Ecto neural progenitor cell (in vitro differentiated cells): Measurements from ENCODE around the gene XAGE1B.
"Not testable (repeated sequence)": the region's sequence is repeated elsewhere in the genome, so short reads cannot be mapped to it uniquely, and the experiment has no call there.

Source experiments
- DNase-seq: peaks from one replicate; pipeline ENCODE4 v3.0.0-alpha.2; 2018; ENCODE audit warnings: low spot score

XAGE1B gene, protein sequence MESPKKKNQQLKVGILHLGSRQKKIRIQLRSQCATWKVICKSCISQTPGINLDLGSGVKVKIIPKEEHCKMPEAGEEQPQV

DNA sequence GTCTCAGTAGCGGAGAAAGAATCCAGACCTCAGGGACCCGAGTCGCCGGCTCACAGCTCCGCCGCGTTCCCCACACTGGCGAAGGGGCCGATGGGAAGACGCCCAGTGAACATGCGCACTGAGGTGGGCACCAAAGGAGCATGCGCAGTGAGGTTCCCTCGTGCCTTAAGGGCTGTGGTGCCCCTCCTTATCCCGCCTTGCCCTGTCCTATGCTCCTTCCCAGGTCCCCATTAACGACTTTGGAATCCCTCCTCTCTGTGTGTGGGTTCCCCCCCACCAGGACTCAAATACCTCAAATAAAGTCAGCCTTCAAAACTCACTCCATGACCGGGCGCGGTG is at the start of gene XAGE1B:
TSS of gene XAGE1B (minus strand) at position 77 of the 339 bp plus-strand sequence. CDS start 1,536 bp downstream, outside the sequence.
- DNase-seq, result not testable (repeated sequence)

GRCh38 chrX:52563105-52563504 is 46.2 kb upstream of the XAGE1B start:
- no peak for DNase-seq

GRCh38 chrX:52558140-52558539 is 41.3 kb upstream of the XAGE1B start:
- DNase-seq, result no peak

- DNase-seq, result no peak
Measured at GRCh38 chrX:52556741-52557140, 39.9 kb upstream of the XAGE1B start.

DNA sequence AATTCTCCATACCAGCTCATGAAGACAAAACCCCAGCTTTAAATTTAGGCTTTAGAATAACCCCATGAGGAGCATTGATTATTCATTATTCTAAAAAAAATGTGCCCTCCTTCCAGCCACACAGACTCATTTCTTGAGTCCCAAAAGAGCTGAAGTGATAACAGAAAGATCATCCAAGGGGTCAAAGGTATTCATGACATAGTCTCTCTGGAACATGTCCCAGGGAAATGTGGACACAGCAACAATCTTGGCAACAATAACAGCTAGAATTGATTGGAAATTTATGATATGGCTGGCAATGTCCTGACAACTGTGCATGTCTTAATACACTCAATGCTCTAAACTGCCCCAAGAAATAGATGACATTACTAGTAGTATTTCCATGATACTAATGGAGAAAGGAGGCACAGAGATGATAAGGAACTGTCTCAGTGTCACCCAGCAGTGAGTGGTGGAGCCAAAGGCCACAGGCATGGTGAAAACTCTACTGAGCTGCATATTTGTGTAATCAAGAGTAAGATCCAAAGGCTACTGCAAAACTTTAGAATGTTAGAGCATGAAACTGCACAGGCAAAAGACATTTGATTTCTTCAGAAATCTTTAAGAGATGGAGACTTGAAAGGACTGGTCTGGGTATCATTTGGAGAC is 37.3 kb upstream of the XAGE1B start:
- no peak for DNase-seq

DNA sequence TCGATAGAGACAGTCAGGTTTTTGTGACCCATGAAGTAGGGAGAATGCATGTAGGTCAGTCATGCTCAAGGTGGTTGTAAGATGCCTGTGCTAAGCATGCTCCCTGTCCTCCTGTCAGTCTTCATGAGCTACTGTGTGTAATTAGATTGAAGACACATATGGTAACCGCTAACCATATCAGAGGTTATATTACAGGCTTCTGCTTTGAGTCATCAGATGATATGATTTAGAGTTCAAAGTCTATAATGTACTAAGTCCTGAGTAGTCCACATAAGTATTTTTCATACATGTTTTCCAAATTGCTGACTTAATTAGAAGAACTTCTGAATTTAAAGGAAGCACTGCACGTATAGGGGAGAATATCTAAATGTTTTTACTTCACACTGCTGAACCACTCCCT is 31.9 kb upstream of the XAGE1B start:
- not testable (repeated sequence) for DNase-seq

- DNase-seq, result no peak
Measured at GRCh38 chrX:52544147-52544840, 27.4 kb upstream of the XAGE1B start.

GRCh38 chrX:52542311-52542710 is 25.4 kb upstream of the XAGE1B start:
- no peak for DNase-seq

DNA sequence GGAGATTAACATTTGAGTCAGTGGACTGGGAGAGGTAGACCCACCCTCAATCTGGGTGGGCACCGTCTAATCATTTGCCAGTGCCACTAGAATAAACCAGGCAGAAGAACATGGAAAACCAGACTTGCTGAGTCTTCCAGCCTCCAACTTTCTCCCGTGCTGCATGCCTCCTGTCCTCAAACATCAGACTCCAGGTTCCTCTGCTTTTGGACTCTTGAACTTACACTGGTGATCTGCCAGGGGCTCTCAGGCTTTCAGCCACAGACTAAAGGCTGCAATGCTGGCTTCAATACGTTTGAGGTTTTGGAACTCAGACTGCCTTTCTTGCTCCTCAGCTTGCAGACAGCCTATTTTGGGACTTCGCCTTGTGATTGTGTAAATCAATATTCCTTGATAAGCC is 24.2 kb upstream of the XAGE1B start:
- not testable (repeated sequence) for DNase-seq

GRCh38 chrX:52516110-52516986 is 515 bp downstream of the XAGE1B start:
- DNase-seq, result not testable (repeated sequence)

DNA sequence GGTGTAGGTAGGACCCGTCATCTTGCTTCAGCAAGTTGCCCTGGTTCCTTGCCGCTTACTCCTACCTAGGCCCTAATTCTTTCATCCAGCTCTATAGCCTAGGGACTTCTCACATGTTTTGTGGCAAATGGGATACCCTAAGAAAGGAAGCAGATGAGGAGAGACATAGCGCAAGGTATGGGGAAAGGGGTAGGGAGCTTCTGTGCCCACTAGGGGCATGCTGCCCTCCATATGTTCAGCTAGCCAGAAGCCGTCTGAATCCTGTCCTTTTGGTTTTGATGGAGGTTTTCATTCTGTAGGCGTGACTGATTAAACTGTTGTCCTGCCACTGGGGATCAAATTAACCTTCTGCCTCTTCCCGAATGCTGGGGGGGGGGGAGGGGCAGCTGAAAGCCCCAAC is 5.7 kb downstream of the XAGE1B start:
- DNase-seq, result not testable (repeated sequence)

DNA sequence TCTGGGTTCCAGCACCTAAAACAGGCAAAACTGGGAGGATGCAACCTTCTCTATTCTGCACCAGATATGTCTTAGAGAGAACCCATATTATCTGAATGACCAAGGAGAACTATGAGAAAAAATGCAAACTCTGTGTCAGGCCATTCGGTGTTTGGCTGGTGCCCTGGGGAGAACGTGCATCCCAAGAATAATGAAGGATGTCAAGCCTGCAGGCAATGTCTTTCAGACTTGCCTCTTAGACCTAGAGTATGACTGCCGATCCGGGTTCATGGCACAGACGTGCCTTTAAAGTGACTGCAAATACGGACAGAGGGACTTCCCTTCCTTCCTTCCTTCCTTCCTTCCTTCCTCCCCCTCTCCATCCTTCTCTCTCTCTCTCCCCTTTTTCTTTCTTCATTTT is 6.9 kb downstream of the XAGE1B start:
- DNase-seq, result no peak

- no peak for DNase-seq
Measured at GRCh38 chrX:52507331-52507730, 9.5 kb downstream of the XAGE1B start.

DNA sequence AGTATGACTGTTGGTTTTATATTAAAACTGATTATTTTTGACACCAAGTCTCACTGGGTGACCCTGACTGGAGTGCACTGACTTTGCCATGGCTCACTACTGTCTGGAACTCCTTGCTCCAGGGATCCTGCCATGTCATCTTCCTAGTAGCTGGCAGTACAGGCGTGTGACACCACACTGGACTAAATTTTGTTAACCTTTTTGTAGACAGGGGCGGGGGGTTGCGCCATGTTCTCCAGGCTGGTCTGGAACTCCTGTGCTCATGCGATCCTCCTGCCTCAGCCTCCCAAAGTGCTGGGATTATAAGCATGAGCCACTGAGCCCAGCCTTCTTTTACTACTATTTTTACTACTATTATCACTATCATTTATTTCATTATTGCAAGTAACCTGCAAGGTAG is 12.3 kb downstream of the XAGE1B start:
- no peak for DNase-seq

GRCh38 chrX:52501362-52501761 is 15.5 kb downstream of the XAGE1B start:
- DNase-seq, result not testable (repeated sequence)

DNA sequence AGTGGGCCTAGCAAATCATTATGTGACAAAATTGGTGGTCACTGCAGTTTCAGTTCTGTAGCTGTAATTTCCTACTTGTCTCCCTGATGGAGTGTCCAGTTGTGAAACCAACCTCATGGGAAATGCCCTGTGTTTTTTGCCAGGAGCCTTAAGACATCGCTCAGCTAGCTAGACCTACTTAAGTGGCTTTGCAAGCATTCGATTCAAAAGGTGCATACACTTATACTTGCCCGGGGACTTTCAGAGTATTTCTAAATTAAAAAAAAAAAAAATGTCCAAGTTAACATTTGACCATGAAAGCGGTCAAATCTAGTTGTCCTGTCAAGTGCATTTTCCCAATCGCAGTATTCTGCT is 20.5 kb downstream of the XAGE1B start:
- DNase-seq, result not testable (repeated sequence)

DNA sequence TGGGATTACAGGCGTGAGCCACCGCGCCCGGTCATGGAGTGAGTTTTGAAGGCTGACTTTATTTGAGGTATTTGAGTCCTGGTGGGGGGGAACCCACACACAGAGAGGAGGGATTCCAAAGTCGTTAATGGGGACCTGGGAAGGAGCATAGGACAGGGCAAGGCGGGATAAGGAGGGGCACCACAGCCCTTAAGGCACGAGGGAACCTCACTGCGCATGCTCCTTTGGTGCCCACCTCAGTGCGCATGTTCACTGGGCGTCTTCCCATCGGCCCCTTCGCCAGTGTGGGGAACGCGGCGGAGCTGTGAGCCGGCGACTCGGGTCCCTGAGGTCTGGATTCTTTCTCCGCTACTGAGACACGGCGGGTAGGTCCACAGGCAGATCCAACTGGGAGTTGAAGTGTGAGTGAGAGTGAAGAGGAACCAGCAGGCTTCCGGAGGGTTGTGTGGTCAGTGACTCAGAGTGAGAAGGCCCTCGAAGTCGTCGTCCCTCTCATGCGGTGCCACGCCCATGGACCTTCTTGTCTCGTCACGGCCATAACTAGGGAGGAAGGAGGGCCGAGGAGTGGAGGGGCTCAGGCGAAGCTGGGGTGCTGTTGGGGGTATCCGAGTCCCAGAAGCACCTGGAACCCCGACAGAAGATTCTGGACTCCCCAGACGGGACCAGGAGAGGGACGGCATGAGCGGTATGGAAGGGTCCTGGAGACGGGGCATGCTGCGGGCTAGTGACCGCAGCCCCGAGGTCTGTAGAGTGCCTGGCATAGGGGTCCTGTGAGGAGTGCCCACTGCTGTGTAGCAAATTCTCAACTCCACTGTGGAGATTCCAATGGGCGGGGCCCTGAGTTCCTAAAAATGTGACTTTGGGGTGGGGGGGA is 21.1 kb downstream of the XAGE1B start, which contains the start of gene XAGE1A:
TSS of gene XAGE1A (plus strand) at position 264 of the 874 bp plus-strand sequence. CDS start 1,554 bp downstream, outside the sequence.
- DNase-seq, result not testable (repeated sequence)

- DNase-seq, result not testable (repeated sequence)
Measured at GRCh38 chrX:52471301-52471700, 45.6 kb downstream of the XAGE1B start.
